Stimulated activated CD8-positive, alpha-beta memory T cell treated with anti-CD3 and anti-CD28 coated beads, Interleukin-2, amount 100 ng/mL, for 1 hour (primary cell): ENCODE results near the gene DNAH3.

Source experiments
- DNase-seq, 2 donors: peaks; one replicate each; pipeline ENCODE4 v3.0.0-alpha.2; 2020; ENCODE audit warnings: low read depth in 2 of 2

Gene DNAH3

GRCh38 chr16:20906341-20907255, 244.0 kb downstream of the DNAH3 start:
- DNase-seq, result no peak

GRCh38 chr16:20905576-20905975, 245.1 kb downstream of the DNAH3 start:
- DNase-seq, result no peak

DNA sequence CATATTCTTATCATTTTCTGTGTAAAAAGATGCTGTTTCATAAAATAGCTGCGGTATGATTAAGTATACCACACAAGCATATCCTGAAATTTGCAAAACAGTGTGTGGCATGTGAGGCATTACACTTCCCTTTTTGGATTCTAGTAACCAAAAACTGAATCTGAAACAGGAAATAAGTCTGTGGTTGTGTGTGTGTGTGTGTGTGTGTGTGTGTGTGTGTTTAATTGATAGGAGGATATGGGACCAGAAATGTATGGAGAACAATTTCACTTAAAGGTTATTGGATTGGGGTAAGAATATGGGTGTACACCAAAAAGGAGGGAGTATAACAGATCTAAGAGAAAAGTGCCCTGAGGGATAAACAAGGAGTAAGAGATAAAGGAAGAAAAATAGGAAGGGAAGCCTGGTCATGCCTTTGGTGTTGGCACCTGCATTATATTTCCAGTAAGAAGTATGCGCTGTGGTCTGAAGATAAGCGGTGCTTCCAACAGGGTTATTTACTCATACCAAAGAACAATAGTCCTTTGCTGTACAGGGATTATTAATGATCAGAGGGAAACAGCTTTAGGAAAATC, 246.1 kb downstream of the DNAH3 start:
- DNase-seq, result no peak

GRCh38 chr16:20903899-20904506, 246.6 kb downstream of the DNAH3 start:
- DNase-seq, result no peak

DNA sequence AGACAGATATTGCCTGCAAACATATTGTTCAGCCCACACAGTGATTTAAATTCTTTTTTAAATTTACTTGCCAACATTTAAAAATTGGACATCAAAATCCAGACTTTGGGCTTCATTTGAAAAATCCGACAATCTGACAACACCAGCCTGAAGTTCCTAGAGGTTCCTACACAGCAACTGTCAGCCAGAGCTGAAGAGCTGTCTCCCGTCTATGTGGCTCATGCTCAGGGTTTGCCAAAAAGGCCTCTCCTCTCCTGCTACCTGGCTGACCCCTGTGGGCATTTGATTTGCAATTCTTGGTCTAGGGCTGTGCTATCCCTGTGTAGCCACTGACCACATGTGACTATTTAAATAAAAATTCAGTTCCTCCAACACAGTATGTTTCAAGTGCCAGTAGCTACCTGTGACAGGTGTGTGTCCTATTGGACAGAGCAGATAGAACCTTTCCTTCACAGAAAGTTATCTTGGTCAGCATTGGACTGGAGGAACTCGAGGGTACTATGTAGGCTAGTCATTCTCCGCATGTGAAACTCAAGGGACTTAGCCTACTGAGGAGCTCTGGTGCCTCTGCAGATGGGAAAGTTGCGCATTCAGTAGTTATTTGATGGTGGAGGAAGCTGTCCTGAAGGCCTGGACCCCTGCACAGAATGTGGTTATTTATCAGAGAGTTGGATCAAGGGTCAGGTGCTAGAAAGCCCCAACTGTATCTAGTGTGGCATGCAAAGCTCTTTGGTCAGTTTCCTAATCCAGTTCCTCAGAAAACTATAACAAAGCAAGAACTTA, 247.3 kb downstream of the DNAH3 start:
- no peak for DNase-seq

GRCh38 chr16:20902426-20902825, 248.2 kb downstream of the DNAH3 start:
- no peak for DNase-seq

DNA sequence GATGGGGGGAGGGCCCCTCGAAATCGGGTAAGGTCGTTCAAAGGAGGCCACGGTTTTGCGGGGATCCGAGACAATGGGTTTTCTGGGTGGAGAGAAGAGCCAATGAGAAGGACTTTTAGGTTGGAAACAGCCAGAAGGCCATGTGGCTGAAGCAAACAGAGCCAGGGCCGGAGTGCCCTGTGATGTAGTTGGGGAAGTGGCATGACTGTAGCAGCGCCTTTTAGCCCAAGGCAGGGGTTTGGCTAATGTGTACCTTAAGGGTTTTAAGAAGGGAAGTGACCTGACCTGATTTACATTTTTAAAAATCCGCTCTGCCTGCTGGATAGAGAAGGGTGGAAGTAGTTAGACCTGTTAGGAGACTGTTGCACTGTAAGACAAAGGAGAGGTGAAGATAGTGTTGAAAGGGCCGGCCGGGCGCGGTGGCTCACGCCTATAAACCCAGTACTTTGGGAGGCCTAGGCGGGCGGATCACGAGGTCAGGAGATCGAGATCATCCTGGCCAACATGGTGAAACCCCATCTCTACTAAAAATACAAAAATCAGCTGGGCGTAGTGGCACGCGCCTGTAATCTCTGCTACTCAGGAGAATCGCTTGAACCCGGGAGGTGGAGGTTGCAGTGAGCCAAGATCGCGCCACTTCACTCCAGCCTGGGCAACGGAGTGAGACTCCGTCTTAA, 249.1 kb downstream of the DNAH3 start:
- DNase-seq, result no peak

GRCh38 chr16:20901068-20901435, 249.6 kb downstream of the DNAH3 start:
- DNase-seq, result no peak

- DNase-seq, result peak; percentile 69 to 75
Measured at GRCh38 chr16:20900299-20901067, 250.2 kb downstream of the DNAH3 start, which contains the start of the genes DCUN1D3 and LYRM1. Gene DCUN1D3, minus strand, starts transcription at chr16:20900358. Its CDS starts 37,820 bp downstream, at chr16:20862538. Gene LYRM1, plus strand, starts transcription at chr16:20900771. Its CDS starts 14,785 bp downstream, at chr16:20915556.

DNA sequence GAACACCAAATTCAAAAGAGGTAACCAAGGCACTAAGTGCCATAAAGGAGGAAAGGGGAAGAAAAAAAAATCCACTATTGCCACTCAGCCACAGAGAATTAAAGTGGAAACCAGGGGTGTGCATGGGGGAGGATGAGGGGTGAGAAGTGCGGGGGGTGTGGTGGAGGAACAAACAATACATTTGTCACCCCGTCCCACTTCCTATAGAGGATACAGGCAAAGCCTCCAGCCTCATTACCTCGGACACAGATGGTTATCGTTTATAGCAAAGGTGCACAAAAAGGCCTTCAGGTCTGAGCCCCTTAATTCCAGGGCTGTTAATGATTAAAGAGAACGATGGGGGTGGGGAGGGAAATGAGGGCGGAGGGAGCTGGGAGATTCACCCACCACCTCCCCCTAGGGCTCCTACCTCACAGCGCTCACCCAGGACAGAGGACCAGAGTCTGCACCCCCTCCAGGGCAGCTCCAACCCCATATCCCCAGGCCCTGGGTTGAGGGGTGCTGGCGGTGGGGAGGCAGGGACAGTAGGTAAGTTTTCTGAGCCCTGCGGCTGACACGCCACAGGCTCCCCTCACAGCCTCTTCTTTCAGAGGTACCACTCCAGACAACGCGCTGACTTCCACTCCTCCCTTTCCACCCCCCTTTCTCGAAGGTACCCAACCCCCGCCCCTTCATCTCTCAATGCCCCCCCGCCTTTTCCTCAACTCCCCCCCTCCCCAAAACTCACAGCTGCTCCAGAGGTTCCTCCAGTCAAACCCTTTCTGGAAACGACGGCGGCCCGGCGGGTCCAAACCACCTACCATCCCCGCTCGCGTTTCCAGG, 251.0 kb downstream of the DNAH3 start:
- DNase-seq, result peak in 1 of 2 donors; percentile 2

DNA sequence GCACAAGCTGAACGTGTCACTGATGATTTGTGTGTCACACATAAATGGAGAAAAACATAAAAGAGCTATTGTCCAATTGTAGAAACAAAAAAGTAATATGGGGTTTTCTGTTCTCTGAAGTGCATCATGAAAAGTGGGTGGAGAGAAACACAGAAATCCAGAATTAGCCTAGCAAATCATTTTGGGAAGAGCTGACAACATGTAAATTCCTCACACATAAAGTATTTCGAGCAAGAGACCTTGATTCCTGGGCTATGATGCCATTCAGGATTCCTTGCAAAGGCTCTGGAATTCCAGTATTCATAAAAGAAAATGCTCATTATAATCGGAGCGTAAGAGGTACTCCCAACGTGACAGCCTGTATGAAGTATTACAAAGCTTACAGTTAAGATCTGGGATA, 251.6 kb downstream of the DNAH3 start:
- DNase-seq, result no peak

GRCh38 chr16:20897922-20898321, 252.7 kb downstream of the DNAH3 start:
- no peak for DNase-seq

GRCh38 chr16:20897253-20897897, 253.3 kb downstream of the DNAH3 start:
- no peak for DNase-seq

DNA sequence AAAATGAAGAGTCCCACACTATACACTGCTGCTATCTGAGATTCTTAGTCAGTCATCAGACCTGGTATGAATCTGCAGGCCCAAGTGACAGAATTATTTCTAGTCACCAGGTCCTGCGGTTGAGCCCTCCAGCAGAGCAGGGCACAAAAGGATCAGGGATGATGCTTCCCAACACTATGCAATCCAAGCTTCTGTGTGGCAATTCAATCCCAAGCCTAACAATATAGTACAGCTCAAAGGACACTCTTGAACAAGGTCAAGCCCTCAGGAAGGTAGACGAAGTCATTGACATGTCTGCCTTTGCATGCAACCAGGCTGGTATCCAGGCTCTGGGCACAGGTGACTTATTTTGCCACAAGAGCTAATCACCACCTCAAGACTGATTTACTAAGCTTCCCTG, 256.3 kb downstream of the DNAH3 start:
- no peak for DNase-seq

DNA sequence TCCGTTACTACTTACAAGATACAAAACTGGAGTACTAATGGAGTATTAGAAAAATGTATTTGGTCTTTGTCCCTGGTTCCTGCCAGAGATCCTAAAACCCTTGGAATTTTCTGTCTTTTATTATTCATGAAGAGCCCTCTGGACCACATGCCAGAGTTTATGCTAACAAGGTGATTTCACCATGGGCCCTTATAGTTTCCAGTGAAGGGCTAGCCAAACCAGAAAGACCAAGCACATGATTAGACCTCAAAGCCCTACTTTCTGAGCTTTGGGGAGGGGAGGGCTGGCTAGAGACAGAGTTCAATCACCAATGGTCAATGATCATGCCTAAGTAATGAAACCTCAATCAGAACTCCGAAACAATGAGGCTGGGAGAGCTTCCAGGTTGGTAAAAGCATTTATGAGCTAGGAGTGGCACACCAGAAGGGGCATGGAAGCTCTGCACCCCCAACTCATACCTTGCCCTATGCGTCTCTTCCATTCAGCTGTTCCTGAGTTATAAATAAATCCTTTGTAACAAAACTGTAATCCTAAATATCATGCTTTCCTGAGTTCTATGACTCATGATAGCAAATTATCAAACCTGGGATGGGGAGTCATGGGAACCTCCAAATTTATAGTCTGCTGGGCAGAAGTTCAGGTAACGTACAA, 260.9 kb downstream of the DNAH3 start:
- no peak for DNase-seq

GRCh38 chr16:20887207-20887606, 263.4 kb downstream of the DNAH3 start:
- no peak for DNase-seq

DNA sequence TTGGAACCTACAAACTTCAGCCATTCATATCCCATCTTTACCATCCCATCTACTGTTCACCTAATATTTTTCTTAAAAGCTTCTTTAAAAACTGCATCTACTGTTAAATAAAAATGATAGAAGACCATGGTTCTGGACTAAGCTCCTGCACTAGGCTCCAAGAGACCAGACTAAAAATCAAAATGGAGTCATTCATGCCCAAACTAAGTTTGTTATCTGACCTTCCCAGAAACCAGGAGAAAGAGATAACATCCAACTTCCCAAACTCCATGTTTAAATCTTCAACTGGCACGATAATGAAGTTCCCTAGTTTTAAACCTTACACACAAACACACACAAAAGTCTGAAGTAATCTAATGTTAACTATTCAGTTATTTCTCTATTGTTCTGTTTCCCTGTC, 264.3 kb downstream of the DNAH3 start:
- DNase-seq, result no peak

GRCh38 chr16:20884240-20884556, 266.4 kb downstream of the DNAH3 start:
- no peak for DNase-seq
